ENCODE measurements around the gene DNAI1.

- no peak for TF ChIP-seq MAZ (IDR thresholded peaks at IDR 0.05; ENCODE audit: borderline replicate concordance, low read depth, low read length)
- TF ChIP-seq, protein P1, sequence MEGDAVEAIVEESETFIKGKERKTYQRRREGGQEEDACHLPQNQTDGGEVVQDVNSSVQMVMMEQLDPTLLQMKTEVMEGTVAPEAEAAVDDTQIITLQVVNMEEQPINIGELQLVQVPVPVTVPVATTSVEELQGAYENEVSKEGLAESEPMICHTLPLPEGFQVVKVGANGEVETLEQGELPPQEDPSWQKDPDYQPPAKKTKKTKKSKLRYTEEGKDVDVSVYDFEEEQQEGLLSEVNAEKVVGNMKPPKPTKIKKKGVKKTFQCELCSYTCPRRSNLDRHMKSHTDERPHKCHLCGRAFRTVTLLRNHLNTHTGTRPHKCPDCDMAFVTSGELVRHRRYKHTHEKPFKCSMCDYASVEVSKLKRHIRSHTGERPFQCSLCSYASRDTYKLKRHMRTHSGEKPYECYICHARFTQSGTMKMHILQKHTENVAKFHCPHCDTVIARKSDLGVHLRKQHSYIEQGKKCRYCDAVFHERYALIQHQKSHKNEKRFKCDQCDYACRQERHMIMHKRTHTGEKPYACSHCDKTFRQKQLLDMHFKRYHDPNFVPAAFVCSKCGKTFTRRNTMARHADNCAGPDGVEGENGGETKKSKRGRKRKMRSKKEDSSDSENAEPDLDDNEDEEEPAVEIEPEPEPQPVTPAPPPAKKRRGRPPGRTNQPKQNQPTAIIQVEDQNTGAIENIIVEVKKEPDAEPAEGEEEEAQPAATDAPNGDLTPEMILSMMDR (conservative IDR thresholded peaks at IDR 0.05; ENCODE audit: low read depth, low read length): no peak
Measured at GRCh38 chr9:34550681-34551270, 92.2 kb downstream of the DNAI1 start.

Measured in IMR-90 (cell line).